Heart left ventricle (tissue), 16 donors: Measurements from ENCODE around the gene C2orf42. TPM values are rescaled to one million over a fixed set of nuclear protein-coding genes. Genes with fewer than 3 reads are reported as not detected.
"Not testable (repeated sequence)": the region's sequence is repeated elsewhere in the genome, so short reads cannot be mapped to it uniquely, and the experiment has no call there.

Experiments
- ATAC-seq, 4 donors: fragments of 200-7000 bp; cut with Tn5 transposase; one replicate each; pipeline ENCODE4 v1.9.1; 2020 to 2022; ENCODE audit warnings: moderate library complexity in 4 of 4, mild to moderate bottlenecking in 3 of 4, moderate number of reproducible peaks in 1 of 4
- DNase-seq, 5 donors: peaks; one replicate each; pipeline ENCODE4 v3.0.0-alpha.2; 2020
- H3K27ac ChIP-seq, 12 donors: fragments of 200-600 bp; sonication (generic) in 4 of 12; one replicate each; pipeline versions ENCODE4 v1.5.0 to v1.8.0; 2016 to 2022; ENCODE audit warnings: mild to moderate bottlenecking in 2 of 12
- H3K27me3 ChIP-seq, 9 donors: fragments of 200-600 bp; sonication (generic) in 2 of 9; one replicate each; pipeline versions ENCODE4 v1.5.1 to v1.8.0; 2016 to 2022; ENCODE audit warnings: mild to moderate bottlenecking in 3 of 9
- H3K36me3 ChIP-seq, 9 donors: fragments of 200-600 bp; sonication (generic) in 2 of 9; one replicate each; pipeline versions ENCODE4 v1.5.0 to v1.8.0; 2018 to 2022; ENCODE audit warnings: mild to moderate bottlenecking in 2 of 9
- H3K4me1 ChIP-seq, 12 donors: fragments of 200-600 bp; sonication (generic) in 4 of 12; one replicate each; pipeline versions ENCODE4 v1.5.0 to v1.8.0; 2016 to 2022; ENCODE audit warnings: mild to moderate bottlenecking in 3 of 12
- H3K4me3 ChIP-seq, 12 donors: fragments of 200-600 bp; sonication (generic) in 4 of 12; one replicate each; pipeline versions ENCODE4 v1.5.0 to v1.8.0; 2017 to 2022; ENCODE audit warnings: mild to moderate bottlenecking in 9 of 12, moderate library complexity in 4 of 12
- H3K9me3 ChIP-seq, 12 donors: fragments of 200-600 bp; sonication (generic) in 4 of 12; one replicate each; pipeline versions ENCODE4 v1.5.0 to v1.8.0; 2016 to 2022; ENCODE audit warnings: mild to moderate bottlenecking in 1 of 12
- POLR2A ChIP-seq, 2 donors: fragments of 450-650 bp; IDR thresholded peaks; one replicate each; pipeline ENCODE4 v1.6.1; 2017; ENCODE audit warnings: antibody characterized with exemption in 2 of 2, mild to moderate bottlenecking in 2 of 2, moderate library complexity in 2 of 2
- WGBS, 4 donors: extraction: QIAGEN DNeasy Blood & Tissue Kit in 2 of 4; methylation state at CpG; one replicate each; pipeline versions ENCODE4 v1.1.5 to v1.1.7; 2013 to 2018; 5-methylcytosine and 5-hydroxymethylcytosine counted together
- intact Hi-C, 10 donors: fragments of 100-400 bp; cut with DNase I; formaldehyde crosslinking; loops; one replicate each; pipeline versions ENCODE4 v1.11.1 to v1.14.2; 2022
- polyA plus RNA-seq, 2 donors: library from polyadenylated mRNA; stranded (reverse); fragments of 200-250 nt; gene quantifications; one replicate each; pipeline ENCODE4 v1.2.3, GENCODE V29; 2013
- total RNA-seq, 9 donors: library from RNA; depleted of rRNA in 2 of 9; stranded (reverse); fragments of >200 nt in 2 of 9; fragmentation: NEBNext Ultra II Directional in 3 of 9; extraction: Animal tissue kit (Norgen Biotek cat#: 25700) in 3 of 9; gene quantifications; one replicate each; pipeline versions ENCODE4 v1.1.0 to v1.2.4, GENCODE V29; 2016 to 2023
- TF ChIP-seq, protein P1 (sequence below), 12 donors: fragments of 200-600 bp; sonication (generic) in 4 of 12; IDR thresholded peaks; one replicate each; pipeline versions ENCODE4 v1.5.0 to v1.8.0; 2018 to 2022; ENCODE audit warnings: antibody characterized with exemption in 12 of 12, mild to moderate bottlenecking in 5 of 12
- donor health status: ischemic (EF 13 %, LVEDD 7.1; RV severe dilation, severe dysfunction).
- donor health status: healthy with polysubstance abuse.
- donor health status: DM: no; HTN: yes; CAD: no.
- donor health status: DM: no; HTN: no; CAD: no.
- donor health status: ischemic (EF 25% LVEDD 6.9; RV normal size, moderate dysfunction).
- donor health status: ischemic (EF 25% LVEDD 5.7; RV mildly dilated, moderate dysfunction).
- donor health status: healthy.
- donor health status: DM: yes; HTN: yes; CAD: no.
- donor health status: ischemic (EF 35%, LVEDD 5.7; RV mildly dilated, moderate dysfunction).
- donor health status: nonischemic (EF 11% LVEDD 7.7; RV severe dilation, severe dysfunction).
- donor health status: DM: yes; HTN: yes; CAD: no.
- donor health status: PGD.
- donor health status: ischemic (EF 29% LVEDD 5.4; RV normal size, mild dysfunction).
- donor health status: nonischemic (EF 23%, LVEDD 6.1; RV moderate dilation, normal function).

Gene C2orf42
- total and polyA plus RNA-seq, 11 donors, result 3.5 to 14.9 (median 8.9) TPM

DNA sequence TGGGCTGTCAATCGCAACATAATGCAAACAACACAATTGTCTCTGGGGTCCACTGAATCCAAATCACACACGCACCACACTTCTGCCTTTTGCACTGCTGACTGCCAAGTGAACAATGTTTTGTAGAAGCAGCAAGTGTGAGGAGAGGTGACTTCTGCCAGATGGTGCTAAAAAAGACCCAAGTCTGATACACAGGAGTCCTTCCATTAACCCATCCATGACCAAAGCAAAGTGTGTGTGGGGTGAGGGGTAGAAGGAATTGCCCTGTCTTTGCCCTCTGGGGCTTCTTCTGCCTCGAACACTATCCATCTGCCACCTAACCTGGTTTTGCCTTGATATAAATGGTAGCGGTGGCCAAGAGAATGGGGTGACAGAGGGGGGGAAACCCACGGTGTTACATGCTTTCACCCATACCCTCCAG, 50.0 kb downstream of the C2orf42 start:
- TF ChIP-seq, protein P1, sequence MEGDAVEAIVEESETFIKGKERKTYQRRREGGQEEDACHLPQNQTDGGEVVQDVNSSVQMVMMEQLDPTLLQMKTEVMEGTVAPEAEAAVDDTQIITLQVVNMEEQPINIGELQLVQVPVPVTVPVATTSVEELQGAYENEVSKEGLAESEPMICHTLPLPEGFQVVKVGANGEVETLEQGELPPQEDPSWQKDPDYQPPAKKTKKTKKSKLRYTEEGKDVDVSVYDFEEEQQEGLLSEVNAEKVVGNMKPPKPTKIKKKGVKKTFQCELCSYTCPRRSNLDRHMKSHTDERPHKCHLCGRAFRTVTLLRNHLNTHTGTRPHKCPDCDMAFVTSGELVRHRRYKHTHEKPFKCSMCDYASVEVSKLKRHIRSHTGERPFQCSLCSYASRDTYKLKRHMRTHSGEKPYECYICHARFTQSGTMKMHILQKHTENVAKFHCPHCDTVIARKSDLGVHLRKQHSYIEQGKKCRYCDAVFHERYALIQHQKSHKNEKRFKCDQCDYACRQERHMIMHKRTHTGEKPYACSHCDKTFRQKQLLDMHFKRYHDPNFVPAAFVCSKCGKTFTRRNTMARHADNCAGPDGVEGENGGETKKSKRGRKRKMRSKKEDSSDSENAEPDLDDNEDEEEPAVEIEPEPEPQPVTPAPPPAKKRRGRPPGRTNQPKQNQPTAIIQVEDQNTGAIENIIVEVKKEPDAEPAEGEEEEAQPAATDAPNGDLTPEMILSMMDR (IDR thresholded peaks at IDR 0.05), result peak in 1 of 12 donors; percentile 13
- no peak for TF ChIP-seq POLR2A (IDR thresholded peaks at IDR 0.05)
- Histone ChIP-seq H3K27ac (peak overlapping the region in 11 of 12 donors; percentile 94 to 100 (median 99)), H3K27me3 (no peaks in the 10 kb centered on the region), H3K4me3 (no peak overlapping the region), H3K36me3 (no peaks in the 10 kb centered on the region), H3K9me3 (no peaks in the 10 kb centered on the region), H3K4me1 (peaks cover 2 to 55% (median 26%) of the 10 kb centered on the region in 12 donors)
- 59 to 80% (median 68%) methylated on average over 5 of the region's 5 CpGs for WGBS, 4 donors
- DNase-seq, result no peak
- ATAC-seq, result no peak
- intact Hi-C loops, result loop anchor here in 3 of 10 donors (5.0 kb wide), 3 partner anchors 54 to 228 kb away; partner anchors contain the start of genes FAM136A (in 1 of the 3) and PCBP1 (in 1 of the 3)

GRCh38 chr2:70134323-70134983, 56.4 kb downstream of the C2orf42 start:
- WGBS, 4 donors, result 89 to 95% (median 93%) methylated on average over 10 of the region's 10 CpGs
- peaks cover 10 to 74% (median 40%) of the 10 kb centered on the region in 12 donors for H3K4me1 ChIP-seq
- H3K27me3 ChIP-seq, intact Hi-C loops, H3K4me3 ChIP-seq, H3K36me3 ChIP-seq, H3K9me3 ChIP-seq, ATAC-seq, DNase-seq: not testable (repeated sequence)
- peak overlapping the region in 11 of 12 donors; percentile 88 to 95 (median 91) for H3K27ac ChIP-seq

GRCh38 chr2:70133491-70134322, 57.1 kb downstream of the C2orf42 start:
- Histone ChIP-seq H3K4me3 (peak overlapping the region in 3 of 12 donors; percentile 13 to 43 (median 20)), H3K4me1 (peaks cover 10 to 74% (median 40%) of the 10 kb centered on the region in 12 donors), H3K27ac (peak overlapping the region; percentile 82 to 95 (median 91)), H3K9me3 (no peaks in the 10 kb centered on the region), H3K27me3 (no peaks in the 10 kb centered on the region), H3K36me3 (no peaks in the 10 kb centered on the region)
- WGBS, 4 donors, result 58 to 74% (median 60%) methylated on average over 10 of the region's 10 CpGs
- DNase-seq (no peak), ATAC-seq (peak in 2 of 4 donors; percentile 8 to 40)
- intact Hi-C loops, result loop anchor here in 2 of 10 donors (2.0 kb wide), 1 partner anchor 47 kb away; the partner anchor contains the start of gene PCBP1 (in 2 of the 2)
- no peak for TF ChIP-seq POLR2A (IDR thresholded peaks at IDR 0.05)
- TF ChIP-seq, protein P1 (IDR thresholded peaks at IDR 0.05), result no peak

DNA sequence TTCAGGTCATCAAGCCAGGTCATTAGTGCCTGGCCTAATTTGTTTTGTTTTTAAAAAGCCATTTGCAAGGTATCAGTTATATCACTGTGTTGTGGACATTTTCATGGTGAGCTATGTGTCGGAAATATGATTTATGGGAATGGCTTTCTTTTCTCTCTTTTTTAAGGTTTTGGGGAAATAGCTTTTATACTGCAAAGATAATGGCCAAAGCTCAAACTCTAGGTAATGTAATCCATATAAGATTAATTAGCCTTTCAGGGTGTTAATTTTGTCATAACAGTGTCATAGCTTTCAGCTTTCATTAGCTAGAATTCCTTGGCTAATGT, 57.7 kb downstream of the C2orf42 start:
- no peak for TF ChIP-seq POLR2A (IDR thresholded peaks at IDR 0.05)
- TF ChIP-seq, protein P1 (IDR thresholded peaks at IDR 0.05), result no peak
- Histone ChIP-seq H3K4me3 (peak overlapping the region in 9 of 12 donors; percentile 33 to 49 (median 43)), H3K27me3 (no peaks in the 10 kb centered on the region), H3K4me1 (peaks cover 10 to 77% (median 42%) of the 10 kb centered on the region in 12 donors), H3K36me3 (no peaks in the 10 kb centered on the region), H3K27ac (peak overlapping the region; percentile 82 to 95 (median 91)), H3K9me3 (no peaks in the 10 kb centered on the region)
- no peak for DNase-seq
- intact Hi-C loops, result loop anchor here in 2 of 10 donors (2.0 kb wide), 1 partner anchor 46 kb away; the partner anchor contains the start of gene PCBP1 (in 2 of the 2)
- WGBS, 4 donors, result 76 to 88% (median 83%) methylated on average over 1 of the region's 1 CpG
- no peak for ATAC-seq
